ENCODE data around the gene TCTN3. TPM values are rescaled to one million over a fixed set of nuclear protein-coding genes. Genes with fewer than 3 reads are reported as not detected.

Gene TCTN3
- total and polyA plus RNA-seq, 2 of the 4 experiments (the other 2 are of a cell fraction): 26.9 to 35.1 TPM

DNA sequence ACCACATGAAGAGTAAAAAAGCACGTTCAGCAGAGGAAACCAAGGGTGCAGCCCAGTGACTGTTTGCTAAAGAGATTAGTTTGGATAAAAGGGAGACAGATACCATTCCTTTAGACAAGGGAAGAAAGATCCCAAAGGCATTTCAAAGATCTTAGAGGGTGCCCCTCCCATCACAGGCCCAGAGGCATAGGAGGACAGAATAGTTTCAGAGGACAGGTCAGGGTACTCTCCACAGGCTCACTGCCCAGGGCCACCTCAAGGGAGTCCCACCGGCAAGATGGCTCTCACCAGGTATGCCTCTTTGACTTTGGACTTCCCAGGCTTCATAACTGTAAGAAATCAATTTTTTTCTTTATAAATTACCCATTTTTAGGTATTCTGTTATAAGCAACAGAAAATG, 4.7 kb upstream of the TCTN3 start:
- TF ChIP-seq BHLHE40 (IDR thresholded peaks at IDR 0.05; ENCODE audit: low read depth, low read length): no peak
- TF ChIP-seq RAD21 (IDR thresholded peaks at IDR 0.05; ENCODE audit: low read length): no peak
- TF ChIP-seq, protein P1, sequence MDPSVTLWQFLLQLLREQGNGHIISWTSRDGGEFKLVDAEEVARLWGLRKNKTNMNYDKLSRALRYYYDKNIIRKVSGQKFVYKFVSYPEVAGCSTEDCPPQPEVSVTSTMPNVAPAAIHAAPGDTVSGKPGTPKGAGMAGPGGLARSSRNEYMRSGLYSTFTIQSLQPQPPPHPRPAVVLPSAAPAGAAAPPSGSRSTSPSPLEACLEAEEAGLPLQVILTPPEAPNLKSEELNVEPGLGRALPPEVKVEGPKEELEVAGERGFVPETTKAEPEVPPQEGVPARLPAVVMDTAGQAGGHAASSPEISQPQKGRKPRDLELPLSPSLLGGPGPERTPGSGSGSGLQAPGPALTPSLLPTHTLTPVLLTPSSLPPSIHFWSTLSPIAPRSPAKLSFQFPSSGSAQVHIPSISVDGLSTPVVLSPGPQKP (IDR thresholded peaks at IDR 0.05; ENCODE audit: borderline replicate concordance, low read depth, low read length): no peak
- TF ChIP-seq POLR2A (IDR thresholded peaks at IDR 0.05; ENCODE audit: low read depth, low read length): no peak
- no peak for TF ChIP-seq MAFK (IDR thresholded peaks at IDR 0.05; ENCODE audit: low read depth, low read length)
- TF ChIP-seq MAZ (IDR thresholded peaks at IDR 0.05; ENCODE audit: borderline replicate concordance, low read depth, low read length): no peak
- TF ChIP-seq, protein P2, sequence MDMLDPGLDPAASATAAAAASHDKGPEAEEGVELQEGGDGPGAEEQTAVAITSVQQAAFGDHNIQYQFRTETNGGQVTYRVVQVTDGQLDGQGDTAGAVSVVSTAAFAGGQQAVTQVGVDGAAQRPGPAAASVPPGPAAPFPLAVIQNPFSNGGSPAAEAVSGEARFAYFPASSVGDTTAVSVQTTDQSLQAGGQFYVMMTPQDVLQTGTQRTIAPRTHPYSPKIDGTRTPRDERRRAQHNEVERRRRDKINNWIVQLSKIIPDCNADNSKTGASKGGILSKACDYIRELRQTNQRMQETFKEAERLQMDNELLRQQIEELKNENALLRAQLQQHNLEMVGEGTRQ (IDR thresholded peaks at IDR 0.05; ENCODE audit: low read depth, low read length): no peak
- no peak for TF ChIP-seq CHD1 (IDR thresholded peaks at IDR 0.05; ENCODE audit: low read depth, low read length)
- no peak for TF ChIP-seq FOS (IDR thresholded peaks at IDR 0.05; ENCODE audit: low read depth, low read length)
- Histone ChIP-seq H4K91ac (ENCODE audit: insufficient read depth, low read depth, low read length) (no peak overlapping the region), H4K20me1 (ENCODE audit: insufficient read depth, low read length) (no peaks in the 10 kb centered on the region), H3K4me3 (ENCODE audit: insufficient read depth, low read depth, low read length) (no peak overlapping the region), H3K18ac (ENCODE audit: low read depth, low read length) (no peak overlapping the region), H3K23ac (ENCODE audit: low read depth, low read length) (no peak overlapping the region), H3K14ac (replicated peaks; ENCODE audit: low read depth, low read length) (no peak overlapping the region), H3K9me3 (ENCODE audit: control insufficient read depth, insufficient read depth, low read length) (no peaks in the 10 kb centered on the region), H3K56ac (ENCODE audit: extremely low read depth, insufficient read depth, low read length) (no peak overlapping the region), H4K8ac (ENCODE audit: low read depth in 2 of 2, low read length in 2 of 2) (no peak overlapping the region), H2AK5ac (ENCODE audit: low read depth, low read length) (no peak overlapping the region), H2BK5ac (ENCODE audit: low read depth, low read length, poor library complexity, severe bottlenecking) (no peak overlapping the region), H2AFZ (replicated peaks; ENCODE audit: low read length, poor library complexity) (no peak overlapping the region), H3K36me3 (ENCODE audit: control insufficient read depth, insufficient read depth, low read length) (no peaks in the 10 kb centered on the region), H2BK20ac (ENCODE audit: low read depth, low read length) (no peak overlapping the region), H2BK120ac (ENCODE audit: low read depth, low read length) (no peak overlapping the region), H2AK9ac (replicated peaks; ENCODE audit: low read depth, low read length, poor library complexity) (no peak overlapping the region), H3K27me3 (ENCODE audit: control insufficient read depth, insufficient read depth, low read length) (no peaks in the 10 kb centered on the region), H3K79me1 (ENCODE audit: low read depth in 1 of 2, low read length in 2 of 2) (peaks cover 0 to 3% of the 10 kb centered on the region in 2 experiments; a peak in 2 of 4 replicates), H3K4me2 (ENCODE audit: low read depth, low read length) (no peak overlapping the region), H3K4ac (ENCODE audit: low read depth, low read length) (no peak overlapping the region), H2BK15ac (ENCODE audit: low read depth, low read length) (no peak overlapping the region), H3K9ac (ENCODE audit: low read depth, low read length) (no peak overlapping the region), H3K27ac (ENCODE audit: insufficient read depth, low read length) (no peak overlapping the region), H3K9me1 (ENCODE audit: insufficient read depth, low read length) (no peaks in the 10 kb centered on the region), H3K4me1 (ENCODE audit: control insufficient read depth, insufficient read depth, low read length) (no peaks in the 10 kb centered on the region), H4K5ac (ENCODE audit: low read depth, low read length) (no peak overlapping the region)
- ChIA-PET CTCF (no interaction called here), POLR2A (ENCODE audit: unreplicated experiment) (no interaction called here)
- DNase-seq (no peak), ATAC-seq (ENCODE audit: low read depth) (no peak)
- no TSS peak for BruUV-seq (replicated peaks)
- intact Hi-C loops (cut with micrococcal nuclease): loop anchor here (10.0 kb wide), 1 partner anchor 596 kb away; no protein-coding TSS in a partner anchor
- dilution Hi-C loops (cut with HindIII; ENCODE audit: low sequenced_read_pairs, unreplicated experiment): no loop called here
- WGBS, 2 experiments (ENCODE audit: extremely low coverage in 2 of 2, insufficient read length in 1 of 2): no CpG with 5 or more reads among the region's 2 CpGs
- in situ Hi-C loops (cut with MboI; ENCODE audit: low sequenced_read_pairs): loop anchor here (5.0 kb wide), 1 partner anchor 144 kb away; no protein-coding TSS in a partner anchor
